Caco-2 (cell line): ENCODE measurements around the gene AUH. TPM values are rescaled to one million over a fixed set of nuclear protein-coding genes. Genes with fewer than 3 reads are reported as not detected.

ENCODE experiments used
- BruUV-seq: library from RNA; stranded (reverse); fragments of 400-500 nt; replicated peaks from 2 replicates; lab custom pipeline; 2021; lab: Mats Ljungman, UMichigan
- CTCF ChIA-PET: fragments of 300-600 bp; sonication (Branson Sonifier 250); formaldehyde crosslinking; loops from one replicate; lab custom pipeline; 2022; ENCODE audit warnings: antibody characterized with exemption; lab: Charles Lee
- POLR2A ChIA-PET: fragments of 300-600 bp; sonication (Branson Sonifier 250); formaldehyde crosslinking; loops from one replicate; lab custom pipeline; 2022; ENCODE audit warnings: antibody characterized with exemption; lab: Charles Lee
- DNase-seq, 2 experiments: peaks; one replicate each; pipeline versions ENCODE4 v3.0.0 to v3.0.0-alpha.2; 2020 to 2022
- H3K27me3 ChIP-seq: replicated peaks from 2 replicates; pipeline ENCODE4 v1.6.0; 2011; ENCODE audit warnings: low read length; ENCODE audit not compliant: control insufficient read depth, insufficient read depth
- H3K36me3 ChIP-seq: 2 replicates; pipeline ENCODE4 v1.5.1; 2011; ENCODE audit warnings: low read length; ENCODE audit not compliant: control insufficient read depth, insufficient read depth
- H3K4me1 ChIP-seq: fragments of 250-450 bp; sonication (Bioruptor Pico); 2 replicates; pipeline ENCODE4 v1.5.1; 2020; ENCODE audit warnings: mild to moderate bottlenecking
- H3K4me3 ChIP-seq: 2 replicates; pipeline ENCODE4 v1.5.1; 2011; ENCODE audit warnings: low read depth, mild to moderate bottlenecking, control low read depth, low read length
- H3K9me3 ChIP-seq: fragments of 250-450 bp; sonication (Bioruptor Pico); 2 replicates; pipeline ENCODE4 v1.5.1; 2020; ENCODE audit warnings: mild to moderate bottlenecking, moderate library complexity
- H3K27ac Mint-ChIP-seq: one replicate; pipeline ENCODE4 v1.8.0; 2022; ENCODE audit warnings: mixed read lengths; ENCODE audit not compliant: unreplicated experiment
- H3K27me3 Mint-ChIP-seq: one replicate; pipeline ENCODE4 v1.8.0; 2022; ENCODE audit warnings: mixed read lengths; ENCODE audit not compliant: insufficient read depth, unreplicated experiment
- H3K36me3 Mint-ChIP-seq: one replicate; pipeline ENCODE4 v1.8.0; 2022; ENCODE audit warnings: mild to moderate bottlenecking, mixed read lengths; ENCODE audit not compliant: insufficient read depth, unreplicated experiment
- H3K4me1 Mint-ChIP-seq: one replicate; pipeline ENCODE4 v1.8.0; 2022; ENCODE audit warnings: low read depth, mixed read lengths; ENCODE audit not compliant: unreplicated experiment
- H3K4me3 Mint-ChIP-seq: one replicate; pipeline ENCODE4 v1.8.0; 2022; ENCODE audit warnings: mild to moderate bottlenecking, moderate library complexity, mixed read lengths; ENCODE audit not compliant: unreplicated experiment
- H3K9me3 Mint-ChIP-seq: one replicate; pipeline ENCODE4 v1.8.0; 2022; ENCODE audit warnings: mixed read lengths; ENCODE audit not compliant: unreplicated experiment
- CTCF ChIP-seq, 2 experiments: fragments of 200-600 bp in 1 of 2; IDR thresholded peaks; 1 replicate in 1 of 2; 2 replicates in 1 of 2; pipeline versions ENCODE4 v1.5.1 to v1.8.0; 2011 to 2022; ENCODE audit warnings: antibody characterized with exemption in 1 of 2, control low read depth in 1 of 2, inconsistent platforms in 1 of 2, low read depth in 1 of 2, low read length in 1 of 2, mild to moderate bottlenecking in 1 of 2, moderate library complexity in 1 of 2; ENCODE audit not compliant: insufficient read depth in 1 of 2, severe bottlenecking in 1 of 2, unreplicated experiment in 1 of 2
- intact Hi-C: fragments of 100-400 bp; cut with micrococcal nuclease; formaldehyde crosslinking; loops from one replicate; pipeline ENCODE4 v1.10.0; 2022; ENCODE audit not compliant: unreplicated experiment
- total RNA-seq: library from RNA; stranded (reverse); gene quantifications from 2 replicates; pipeline ENCODE4 v1.2.3, GENCODE V29; 2022

AUH gene
- total RNA-seq, 1 experiment from 2014 or later: 10.3 TPM

- Mint-ChIP-seq H3K27me3 (no peaks in the 10 kb centered on the region), H3K36me3 (no peaks in the 10 kb centered on the region), H3K4me3 (no peak overlapping the region), H3K4me1 (no peaks in the 10 kb centered on the region), H3K27ac (no peak overlapping the region), H3K9me3 (peaks cover 6% of the 10 kb centered on the region)
- Histone ChIP-seq H3K9me3 (no peaks in the 10 kb centered on the region), H3K36me3 (no peaks in the 10 kb centered on the region), H3K27me3 (no peaks in the 10 kb centered on the region), H3K4me1 (no peaks in the 10 kb centered on the region), H3K4me3 (no peak overlapping the region)
- POLR2A ChIA-PET: no interaction called here
- intact Hi-C loops: no loop called here
- CTCF ChIA-PET: no interaction called here
- no peak for TF ChIP-seq CTCF (IDR thresholded peaks at IDR 0.05; ENCODE audit: insufficient read depth in 1 of 2, low read depth in 1 of 2, low read length in 1 of 2, severe bottlenecking in 1 of 2, unreplicated experiment in 1 of 2)
- no TSS peak for BruUV-seq
- no peak for DNase-seq
Measured at GRCh38 chr9:91331849-91332248, 29.9 kb downstream of the AUH start.

- no TSS peak for BruUV-seq
- no peak for DNase-seq
- Mint-ChIP-seq H3K36me3 (no peaks in the 10 kb centered on the region), H3K27me3 (no peaks in the 10 kb centered on the region), H3K27ac (no peak overlapping the region), H3K4me3 (no peak overlapping the region), H3K4me1 (no peaks in the 10 kb centered on the region), H3K9me3 (peaks cover 10% of the 10 kb centered on the region)
- Histone ChIP-seq H3K27me3 (no peaks in the 10 kb centered on the region), H3K36me3 (no peaks in the 10 kb centered on the region), H3K4me1 (no peaks in the 10 kb centered on the region), H3K4me3 (no peak overlapping the region), H3K9me3 (no peaks in the 10 kb centered on the region)
- POLR2A ChIA-PET: no interaction called here
- CTCF ChIA-PET: no interaction called here
- intact Hi-C loops: no loop called here
- TF ChIP-seq CTCF (IDR thresholded peaks at IDR 0.05; ENCODE audit: insufficient read depth in 1 of 2, low read depth in 1 of 2, low read length in 1 of 2, severe bottlenecking in 1 of 2, unreplicated experiment in 1 of 2): no peak
Measured at GRCh38 chr9:91328186-91328585, 33.5 kb downstream of the AUH start.

GRCh38 chr9:91321691-91322090, 40.0 kb downstream of the AUH start:
- Mint-ChIP-seq H3K27me3 (no peaks in the 10 kb centered on the region), H3K36me3 (no peaks in the 10 kb centered on the region), H3K9me3 (peaks cover 2% of the 10 kb centered on the region), H3K4me3 (no peak overlapping the region), H3K27ac (no peak overlapping the region), H3K4me1 (no peaks in the 10 kb centered on the region)
- no peak overlapping the region for H3K4me3 ChIP-seq
- intact Hi-C loops: no loop called here
- no peak for TF ChIP-seq CTCF (IDR thresholded peaks at IDR 0.05; ENCODE audit: insufficient read depth in 1 of 2, low read depth in 1 of 2, low read length in 1 of 2, severe bottlenecking in 1 of 2, unreplicated experiment in 1 of 2)
- DNase-seq: no peak
- CTCF ChIA-PET: no interaction called here
- H3K9me3 ChIP-seq: no peaks in the 10 kb centered on the region
- H3K36me3 ChIP-seq: no peaks in the 10 kb centered on the region
- no peaks in the 10 kb centered on the region for H3K4me1 ChIP-seq
- H3K27me3 ChIP-seq: no peaks in the 10 kb centered on the region
- BruUV-seq: no TSS peak
- POLR2A ChIA-PET: no interaction called here
